CD4-positive, alpha-beta T cell treated with Interleukin-17A for 4 hours (primary cell): ENCODE results near the gene ERBIN.
"Not testable (repeated sequence)": the region's sequence is repeated elsewhere in the genome, so short reads cannot be mapped to it uniquely, and the experiment has no call there.

ENCODE experiments used
- DNase-seq: peaks from one replicate; pipeline ENCODE4 v3.0.0-alpha.2; 2020; ENCODE audit warnings: mixed read lengths

The ERBIN gene

GRCh38 chr5:65969539-65970393 lies 43.4 kb downstream of the ERBIN start:
- DNase-seq = no peak

- DNase-seq = no peak
Observed at GRCh38 chr5:65970481-65971367, 44.3 kb downstream of the ERBIN start.

DNA sequence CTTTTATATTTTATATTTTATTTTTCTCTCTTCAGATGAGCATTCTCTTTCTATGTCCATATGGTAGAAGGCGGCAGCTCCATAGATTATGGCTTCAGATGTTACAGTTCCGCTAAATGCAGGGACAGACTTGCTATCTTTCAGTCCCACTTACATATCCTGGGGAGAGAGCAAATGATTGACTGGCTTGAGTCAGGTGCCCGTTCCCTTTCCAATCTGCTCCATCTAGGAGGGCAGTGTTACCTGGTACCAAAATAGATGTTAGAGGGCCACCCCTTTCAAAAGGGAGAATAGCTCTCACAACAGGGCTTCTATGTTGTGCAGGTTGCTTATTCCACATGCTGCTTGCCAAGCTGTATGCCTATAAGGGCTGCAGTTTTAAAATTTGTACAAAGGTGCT lies 45.3 kb downstream of the ERBIN start:
- no peak for DNase-seq

- DNase-seq = not testable (repeated sequence)
Observed at GRCh38 chr5:65972896-65973295, 46.5 kb downstream of the ERBIN start.

GRCh38 chr5:65978251-65978650 lies 51.9 kb downstream of the ERBIN start:
- DNase-seq = no peak

DNA sequence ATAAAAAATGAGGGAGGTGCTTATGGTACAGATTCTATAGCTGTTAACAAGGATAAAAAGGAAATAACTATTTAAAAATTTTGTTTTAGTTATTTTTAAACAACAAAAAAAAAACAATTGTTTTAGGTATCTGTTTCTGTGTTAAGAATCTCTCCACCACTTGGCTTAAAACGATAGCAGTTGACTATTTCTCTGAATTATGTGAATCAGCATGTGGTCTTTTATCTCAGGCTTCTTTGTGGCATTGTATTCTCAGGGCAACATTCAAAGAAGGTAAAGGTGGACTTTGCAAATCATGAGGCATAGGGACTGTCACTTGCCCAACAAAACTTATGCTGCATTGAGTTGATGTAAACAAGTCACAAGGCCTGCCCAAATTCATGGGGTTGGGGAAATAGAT lies 55.2 kb downstream of the ERBIN start:
- no peak for DNase-seq

DNA sequence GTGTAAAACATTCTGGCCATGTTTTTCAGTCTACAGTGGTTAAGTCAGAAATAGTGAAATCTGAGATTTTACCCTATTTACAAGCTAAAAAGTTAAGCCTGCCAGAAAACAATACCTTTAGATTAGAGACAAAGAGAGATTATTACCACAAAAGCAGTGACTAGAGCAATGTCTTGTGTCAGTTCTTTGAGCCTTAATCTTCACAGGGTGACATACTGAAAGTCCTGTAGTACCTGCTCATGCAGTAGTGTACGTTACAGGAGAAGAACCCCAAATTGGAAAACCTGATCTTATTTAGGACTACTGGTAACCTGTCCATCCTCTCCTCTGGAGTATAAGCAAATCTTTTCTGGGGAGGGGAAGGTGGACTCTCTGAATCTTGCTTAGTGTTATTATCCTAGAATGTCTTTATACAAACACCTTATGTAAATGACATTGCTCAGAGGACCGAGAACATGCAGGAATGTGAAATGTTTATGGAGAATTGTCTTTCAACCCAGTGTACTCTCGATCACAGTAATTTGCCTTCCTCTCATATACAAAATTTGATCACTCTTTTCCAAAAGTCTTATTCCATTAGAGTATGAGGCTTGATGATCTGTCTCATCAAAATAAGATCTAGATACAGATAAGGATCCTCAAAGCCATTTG lies 55.7 kb downstream of the ERBIN start:
- DNase-seq = no peak

DNA sequence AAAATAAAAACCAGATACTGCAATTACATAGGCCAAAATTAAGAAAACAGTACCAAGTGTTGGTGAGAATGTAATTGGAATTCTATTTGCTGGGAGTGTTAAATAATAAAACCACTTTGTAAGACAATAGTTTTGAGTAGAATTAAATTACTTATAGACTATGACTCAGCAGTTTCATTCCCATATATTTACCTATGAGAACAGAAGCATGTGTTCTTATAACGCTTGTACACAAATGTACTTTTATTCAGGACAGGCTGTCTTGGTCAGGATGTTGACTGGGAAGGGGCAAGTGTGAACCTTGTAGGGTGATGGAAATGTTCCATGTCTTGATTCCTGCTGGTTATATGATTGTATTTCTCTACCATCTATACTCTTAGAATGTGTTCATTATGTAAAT lies 56.3 kb downstream of the ERBIN start:
- DNase-seq = no peak

DNA sequence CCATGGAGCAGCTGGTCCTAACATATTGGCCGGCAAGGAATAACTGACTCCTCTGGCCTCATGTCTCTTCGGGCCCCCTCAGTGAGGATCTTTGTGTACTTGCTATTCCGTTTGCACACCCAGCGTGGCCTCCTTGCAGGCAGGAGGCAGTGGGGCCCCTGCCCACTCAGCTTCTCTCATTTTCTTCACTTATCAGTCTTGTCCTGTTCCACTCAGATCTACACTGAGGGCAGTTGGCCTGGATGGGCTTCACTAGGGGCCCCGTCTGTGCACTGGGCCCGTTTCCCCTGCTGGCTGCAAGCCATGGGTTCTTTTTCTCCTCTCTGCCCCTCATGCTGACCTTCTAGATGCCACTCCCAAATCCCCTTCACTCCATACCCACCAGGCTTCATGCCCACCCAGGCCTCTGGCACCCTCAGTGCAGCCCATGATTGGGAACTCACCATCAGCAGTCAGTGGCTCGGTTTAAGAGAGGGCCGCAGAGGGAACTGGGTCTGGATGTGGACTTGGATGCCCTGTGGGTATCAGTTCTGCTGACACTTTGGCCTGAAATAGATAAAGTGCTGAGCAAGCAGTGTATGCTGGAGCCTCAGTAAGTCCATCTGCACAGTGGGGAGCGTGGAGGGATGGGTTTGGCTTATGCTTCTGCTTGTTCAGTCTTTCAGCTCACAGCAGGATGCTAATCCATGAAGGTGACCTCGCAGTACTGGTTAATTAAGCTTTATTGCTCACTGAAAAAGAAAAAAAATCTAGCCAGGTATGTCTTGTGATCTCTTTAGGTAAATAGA lies 57.9 kb downstream of the ERBIN start:
- DNase-seq = no peak

DNA sequence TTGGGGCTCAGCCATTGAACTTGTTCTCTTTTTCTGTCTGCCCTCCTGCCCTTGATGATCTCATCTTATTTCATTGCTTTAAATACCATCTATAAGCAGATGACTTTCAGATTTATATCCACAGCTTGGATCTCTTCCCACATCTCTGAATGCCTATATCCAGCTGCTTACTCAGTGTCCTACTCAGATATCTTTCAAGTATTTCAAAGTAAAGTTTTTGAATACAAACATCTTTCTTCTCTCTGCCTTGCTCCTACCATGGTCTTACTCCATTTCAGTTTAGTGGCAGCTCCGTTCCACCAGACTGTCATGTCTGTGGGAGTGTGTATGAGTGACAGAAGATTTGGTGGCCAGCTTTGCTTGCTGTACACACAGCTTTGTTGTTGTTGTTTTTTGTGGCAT lies 59.7 kb downstream of the ERBIN start:
- DNase-seq = no peak

DNA sequence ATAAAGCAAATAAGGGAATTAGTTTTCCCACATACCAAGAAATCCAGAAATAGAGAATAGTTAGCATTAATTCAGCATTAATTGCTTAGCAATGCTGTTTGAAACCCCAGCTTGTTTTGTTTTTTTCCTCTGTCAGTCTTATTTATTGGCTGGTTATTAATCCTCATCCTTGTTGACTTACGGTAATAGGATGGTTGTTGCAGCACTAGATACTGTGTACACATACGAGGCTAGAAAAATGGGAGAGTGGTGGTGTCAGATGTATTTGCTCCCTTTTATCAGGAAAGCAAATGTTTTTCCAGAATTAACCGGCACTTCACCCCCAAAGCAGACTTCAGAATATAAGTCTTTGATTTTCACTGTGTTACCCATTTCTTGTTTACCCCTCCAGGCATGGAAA lies 60.4 kb downstream of the ERBIN start:
- no peak for DNase-seq

DNA sequence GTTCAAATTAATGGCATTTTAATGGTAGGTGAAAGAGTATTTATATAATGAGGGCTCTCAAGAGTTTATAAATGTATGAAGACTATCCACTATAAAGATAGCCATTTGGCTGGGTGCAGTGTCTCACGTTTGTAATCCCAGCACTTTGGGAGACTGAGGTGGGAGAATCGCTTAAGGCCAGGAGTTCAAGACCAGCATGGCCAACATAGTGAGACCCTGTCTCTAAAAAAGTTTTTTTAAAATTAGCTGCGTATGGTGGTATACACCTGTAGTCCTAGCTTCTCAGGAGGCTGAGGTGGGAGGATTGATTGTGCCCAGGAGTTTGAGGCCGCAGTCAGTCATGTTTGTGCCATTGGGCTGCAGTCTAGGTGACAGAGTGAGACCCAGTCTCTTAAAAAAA lies 61.6 kb downstream of the ERBIN start:
- DNase-seq = no peak

- DNase-seq = no peak
Observed at GRCh38 chr5:65989158-65989557, 62.8 kb downstream of the ERBIN start.

- DNase-seq = no peak
Observed at GRCh38 chr5:65992630-65993029, 66.3 kb downstream of the ERBIN start.

GRCh38 chr5:65994117-65994786 lies 67.9 kb downstream of the ERBIN start:
- no peak for DNase-seq

DNA sequence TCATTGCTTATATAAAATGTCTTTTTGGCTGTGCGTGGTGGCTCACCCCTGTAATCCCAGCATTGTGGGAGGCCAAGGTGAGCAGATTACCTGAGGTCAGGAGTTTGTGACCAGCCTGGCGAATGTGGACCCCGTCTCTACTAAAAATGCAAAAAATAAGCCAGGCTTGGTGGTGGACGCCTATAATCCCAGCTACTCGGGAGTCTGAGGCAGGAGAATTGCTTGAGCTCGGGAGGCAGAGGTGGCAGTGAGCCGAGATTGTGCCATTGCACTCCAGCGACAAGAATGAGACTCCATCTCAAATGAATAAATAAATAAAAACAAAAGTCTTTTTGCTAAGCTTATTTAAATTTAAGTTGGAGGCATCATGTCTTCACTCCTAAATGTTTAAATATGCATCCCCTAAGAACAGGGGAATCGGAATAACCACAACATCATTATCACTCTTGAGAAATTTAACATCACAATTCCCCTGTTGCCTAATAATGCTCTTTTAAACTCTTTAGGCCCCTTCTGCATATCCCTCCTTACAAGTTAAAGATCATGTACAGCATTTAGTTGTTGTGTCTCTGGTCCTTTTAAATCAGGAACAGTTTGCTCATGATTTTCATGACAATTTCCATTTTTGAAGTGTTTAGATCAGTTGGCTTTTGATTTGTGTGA lies 72.8 kb downstream of the ERBIN start:
- DNase-seq = no peak

GRCh38 chr5:66001952-66002351 lies 75.6 kb downstream of the ERBIN start:
- no peak for DNase-seq

- no peak for DNase-seq
Observed at GRCh38 chr5:66002415-66002814, 76.0 kb downstream of the ERBIN start.

GRCh38 chr5:66004216-66004615 lies 77.8 kb downstream of the ERBIN start:
- no peak for DNase-seq

DNA sequence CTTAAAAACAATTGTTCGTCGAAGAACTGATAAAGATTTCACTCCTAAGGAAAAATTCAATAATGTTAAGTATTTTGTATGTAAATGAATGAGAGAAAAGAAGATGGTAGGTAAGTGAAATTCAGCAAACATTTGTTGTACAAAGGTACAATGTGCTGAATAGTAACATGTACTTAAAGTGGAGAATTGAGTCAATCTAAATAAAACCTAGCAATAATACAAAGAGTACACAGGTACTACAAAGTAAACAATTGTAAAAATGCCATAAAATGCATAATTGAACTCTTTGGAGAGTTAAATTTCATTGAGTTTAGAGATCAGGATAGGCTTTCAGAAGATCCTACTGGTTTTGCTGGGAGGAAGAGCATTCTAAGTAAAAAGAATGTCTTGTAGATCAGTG lies 82.9 kb downstream of the ERBIN start:
- DNase-seq = no peak

- no peak for DNase-seq
Observed at GRCh38 chr5:66010476-66010875, 84.1 kb downstream of the ERBIN start.

GRCh38 chr5:66012271-66012670 lies 85.9 kb downstream of the ERBIN start:
- no peak for DNase-seq
